GM12873 (cell line): ENCODE results near the gene RFC4.

ENCODE experiments used
- TF ChIP-seq, protein P1 (sequence below): IDR thresholded peaks from 2 replicates; pipeline ENCODE4 v1.5.1; 2012; ENCODE audit warnings: low read depth, mild to moderate bottlenecking, moderate library complexity, low read length, control low read depth; ENCODE audit not compliant: insufficient read depth; ENCODE audit errors: missing control alignments

Gene RFC4, protein sequence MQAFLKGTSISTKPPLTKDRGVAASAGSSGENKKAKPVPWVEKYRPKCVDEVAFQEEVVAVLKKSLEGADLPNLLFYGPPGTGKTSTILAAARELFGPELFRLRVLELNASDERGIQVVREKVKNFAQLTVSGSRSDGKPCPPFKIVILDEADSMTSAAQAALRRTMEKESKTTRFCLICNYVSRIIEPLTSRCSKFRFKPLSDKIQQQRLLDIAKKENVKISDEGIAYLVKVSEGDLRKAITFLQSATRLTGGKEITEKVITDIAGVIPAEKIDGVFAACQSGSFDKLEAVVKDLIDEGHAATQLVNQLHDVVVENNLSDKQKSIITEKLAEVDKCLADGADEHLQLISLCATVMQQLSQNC

DNA sequence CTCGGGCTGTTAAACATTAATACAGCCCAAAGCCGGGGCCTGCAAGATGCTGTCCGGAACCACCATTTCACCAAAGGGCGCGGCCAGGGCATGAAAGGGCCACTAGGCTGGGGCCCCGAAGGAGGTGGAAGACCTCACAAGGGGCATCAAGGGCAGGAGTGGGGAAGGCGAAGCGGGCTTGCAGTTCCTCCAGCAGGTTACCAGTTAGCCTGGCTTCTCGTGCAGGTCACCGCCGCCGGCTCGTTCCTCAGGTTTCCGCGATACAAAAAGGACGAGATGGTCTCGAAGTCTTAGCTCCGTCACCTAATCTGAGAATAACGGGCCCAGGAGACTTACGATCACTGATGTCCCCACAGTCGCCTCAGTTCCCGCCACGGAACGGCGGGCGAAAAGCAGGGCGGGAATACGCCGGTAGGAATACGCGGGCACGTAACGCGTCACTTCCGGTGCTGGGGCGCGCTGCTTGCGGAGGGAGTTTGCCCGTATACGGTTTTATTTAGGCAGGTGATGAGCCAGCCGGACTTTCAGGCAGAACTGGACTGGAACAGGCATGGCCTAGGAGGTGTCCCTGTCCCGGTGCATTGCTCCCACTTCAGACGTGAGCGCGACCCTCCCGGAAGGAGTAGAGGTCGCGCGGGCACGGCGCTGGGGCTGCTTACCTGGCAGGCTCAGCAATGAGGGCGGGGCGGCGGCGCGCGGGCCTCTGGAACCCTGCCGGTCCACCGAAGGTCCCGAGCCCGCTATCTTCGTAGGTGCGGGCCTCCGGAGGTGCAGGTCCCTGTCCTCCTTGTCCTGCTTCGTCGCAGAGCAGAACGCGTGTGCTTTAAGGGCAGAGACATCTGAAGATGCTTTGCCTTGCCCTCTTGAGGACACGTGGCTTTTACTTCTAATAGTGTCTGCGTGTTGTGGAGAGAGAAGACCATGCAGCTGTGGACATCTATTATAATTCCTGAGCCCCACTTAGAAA is at the start of gene RFC4:
Gene RFC4, minus strand, starts transcription at position 394 of the 967 bp plus-strand sequence. CDS start 1,769 bp downstream, outside the sequence.
- TF ChIP-seq, protein P1, sequence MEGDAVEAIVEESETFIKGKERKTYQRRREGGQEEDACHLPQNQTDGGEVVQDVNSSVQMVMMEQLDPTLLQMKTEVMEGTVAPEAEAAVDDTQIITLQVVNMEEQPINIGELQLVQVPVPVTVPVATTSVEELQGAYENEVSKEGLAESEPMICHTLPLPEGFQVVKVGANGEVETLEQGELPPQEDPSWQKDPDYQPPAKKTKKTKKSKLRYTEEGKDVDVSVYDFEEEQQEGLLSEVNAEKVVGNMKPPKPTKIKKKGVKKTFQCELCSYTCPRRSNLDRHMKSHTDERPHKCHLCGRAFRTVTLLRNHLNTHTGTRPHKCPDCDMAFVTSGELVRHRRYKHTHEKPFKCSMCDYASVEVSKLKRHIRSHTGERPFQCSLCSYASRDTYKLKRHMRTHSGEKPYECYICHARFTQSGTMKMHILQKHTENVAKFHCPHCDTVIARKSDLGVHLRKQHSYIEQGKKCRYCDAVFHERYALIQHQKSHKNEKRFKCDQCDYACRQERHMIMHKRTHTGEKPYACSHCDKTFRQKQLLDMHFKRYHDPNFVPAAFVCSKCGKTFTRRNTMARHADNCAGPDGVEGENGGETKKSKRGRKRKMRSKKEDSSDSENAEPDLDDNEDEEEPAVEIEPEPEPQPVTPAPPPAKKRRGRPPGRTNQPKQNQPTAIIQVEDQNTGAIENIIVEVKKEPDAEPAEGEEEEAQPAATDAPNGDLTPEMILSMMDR, result no peak

DNA sequence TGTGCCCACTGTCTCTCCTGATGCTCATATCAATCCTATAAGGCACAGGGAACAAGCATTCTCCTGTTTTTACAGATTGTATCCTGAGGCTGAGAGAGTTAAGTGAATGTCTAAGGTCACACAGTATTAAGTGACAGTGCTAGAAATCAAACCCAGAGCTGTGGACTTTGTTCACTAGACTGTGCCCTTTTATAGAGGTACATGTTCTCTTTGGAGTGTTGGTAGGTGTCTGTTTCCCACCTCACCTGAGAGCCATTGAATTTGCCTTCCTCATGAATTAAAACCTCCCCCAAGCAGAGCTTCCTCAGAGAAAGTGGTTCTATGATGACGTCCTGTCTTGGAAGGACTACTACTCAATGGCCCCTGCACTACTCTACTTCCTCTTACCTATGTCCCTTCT is 48.7 kb upstream of the RFC4 start:
- TF ChIP-seq, protein P1, result no peak

DNA sequence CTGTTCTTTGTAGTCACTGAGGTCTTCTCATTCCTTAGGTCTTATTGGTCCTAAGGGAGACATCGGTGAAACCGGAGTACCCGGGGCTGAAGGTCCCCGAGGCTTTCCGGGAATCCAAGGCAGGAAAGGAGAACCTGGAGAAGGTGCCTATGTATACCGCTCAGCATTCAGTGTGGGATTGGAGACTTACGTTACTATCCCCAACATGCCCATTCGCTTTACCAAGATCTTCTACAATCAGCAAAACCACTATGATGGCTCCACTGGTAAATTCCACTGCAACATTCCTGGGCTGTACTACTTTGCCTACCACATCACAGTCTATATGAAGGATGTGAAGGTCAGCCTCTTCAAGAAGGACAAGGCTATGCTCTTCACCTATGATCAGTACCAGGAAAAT is 47.9 kb upstream of the RFC4 start:
- TF ChIP-seq, protein P1, result no peak

DNA sequence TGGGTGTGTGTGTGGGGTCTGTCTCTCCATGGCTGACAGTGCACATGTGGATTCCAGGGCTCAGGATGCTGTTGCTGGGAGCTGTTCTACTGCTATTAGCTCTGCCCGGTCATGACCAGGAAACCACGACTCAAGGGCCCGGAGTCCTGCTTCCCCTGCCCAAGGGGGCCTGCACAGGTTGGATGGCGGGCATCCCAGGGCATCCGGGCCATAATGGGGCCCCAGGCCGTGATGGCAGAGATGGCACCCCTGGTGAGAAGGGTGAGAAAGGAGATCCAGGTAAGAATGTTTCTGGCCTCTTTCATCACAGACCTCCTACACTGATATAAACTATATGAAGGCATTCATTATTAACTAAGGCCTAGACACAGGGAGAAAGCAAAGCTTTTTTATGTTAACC is 46.7 kb upstream of the RFC4 start:
- TF ChIP-seq, protein P1, result no peak

DNA sequence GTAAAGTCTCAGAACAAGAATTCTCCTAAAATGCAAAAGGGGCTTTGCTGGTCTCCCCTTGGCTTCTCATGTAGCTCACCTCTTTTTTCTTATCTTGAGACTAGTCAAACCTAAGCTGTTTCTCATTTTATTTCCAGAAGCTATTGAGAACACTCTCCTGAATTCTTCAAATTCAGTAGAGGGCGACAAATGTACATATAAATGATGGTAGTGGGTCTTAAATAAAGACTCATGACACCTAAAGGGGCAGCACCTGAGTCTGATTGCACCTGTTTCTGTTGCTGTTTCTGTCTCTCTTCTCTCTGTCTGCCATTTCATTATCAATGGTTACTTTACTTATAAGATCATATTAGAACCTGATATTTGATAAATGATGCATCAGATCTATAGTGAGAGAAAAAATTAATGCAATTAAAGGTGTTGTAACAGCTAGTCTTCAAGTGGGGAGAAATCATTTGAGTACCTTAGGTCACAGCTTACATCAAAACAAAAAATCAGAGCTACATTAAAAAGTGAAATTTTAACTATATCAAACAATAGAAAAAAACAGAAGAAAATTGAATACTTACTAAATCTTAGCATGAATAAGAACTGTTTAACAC is 43.2 kb upstream of the RFC4 start:
- TF ChIP-seq, protein P1, result peak; percentile 32

DNA sequence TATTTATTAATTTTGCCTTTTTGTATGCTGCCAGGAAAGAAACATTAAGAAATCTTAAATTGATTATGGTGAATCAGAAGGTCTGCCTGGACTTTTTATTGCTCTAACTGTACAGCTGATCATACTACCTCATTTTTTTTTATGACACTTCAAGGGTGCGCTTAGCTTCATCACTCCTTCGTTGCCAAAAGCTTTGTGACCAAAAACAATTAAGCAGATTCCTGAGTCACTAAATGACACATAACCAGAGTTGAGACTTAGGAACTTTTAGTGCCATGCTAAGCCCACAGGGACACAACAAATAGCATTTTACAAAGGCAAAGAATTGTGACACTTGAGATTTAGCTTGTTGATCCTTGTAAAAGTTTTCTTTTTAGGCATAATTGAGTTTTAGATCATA is 41.2 kb upstream of the RFC4 start:
- TF ChIP-seq, protein P1, result no peak

DNA sequence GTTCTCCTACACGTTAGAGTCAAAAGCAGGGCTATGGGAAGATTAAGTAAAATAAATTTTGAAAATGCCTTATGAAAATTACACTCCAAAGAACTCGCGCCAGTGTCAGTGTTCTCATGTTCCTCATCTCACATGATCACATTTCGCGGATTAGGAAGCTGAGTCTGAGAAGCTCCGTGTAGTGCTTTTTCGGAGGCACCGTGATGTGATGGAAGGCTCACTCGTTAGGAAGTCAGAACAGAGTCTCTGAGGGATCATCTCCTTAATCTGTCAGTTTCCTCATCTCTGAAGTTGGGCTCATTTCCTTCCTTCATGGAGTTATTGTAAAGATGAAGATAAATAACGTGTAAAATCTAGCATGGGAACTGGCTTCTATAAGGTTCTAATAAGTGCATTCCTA is 39.5 kb upstream of the RFC4 start:
- TF ChIP-seq, protein P1, result no peak
